A549 treated with Mapracorat at 1 μM for 4 hours (cell line): Measurements from ENCODE around the gene CDC42EP5. TPM values are rescaled to one million over a fixed set of nuclear protein-coding genes. Genes with fewer than 3 reads are reported as not detected.

Source experiments
- total RNA-seq: library from RNA; stranded (reverse); fragments of 200-300 nt; extraction: Qiagen RNA extraction; gene quantifications from 5 replicates; pipeline ENCODE4 v1.2.3, GENCODE V29; 2022

The CDC42EP5 gene
- not detected in 5 replicates for total RNA-seq

GRCh38 chr19:54473071-54473891, at the start of gene CDC42EP5:
TSS of gene CDC42EP5 (minus strand) at chr19:54473296. CDS start at chr19:54465547, 7,749 bp downstream.

GRCh38 chr19:54502518-54503048, 29.5 kb upstream of the CDC42EP5 start, which contains the start of gene LAIR2:
TSS of gene LAIR2 (plus strand) at chr19:54502831. CDS start at chr19:54502919, 88 bp downstream.

GRCh38 chr19:54463531-54464043, 9.5 kb downstream of the CDC42EP5 start, which contains the start of gene LENG9:
TSS of gene LENG9 (minus strand) at chr19:54463778. CDS start at chr19:54463526, 252 bp downstream.

GRCh38 chr19:54448774-54449700, 24.1 kb downstream of the CDC42EP5 start, which contains the start of gene LENG8:
TSS of gene LENG8 (plus strand) at chr19:54449199. CDS start at chr19:54451345, 2,146 bp downstream.

DNA sequence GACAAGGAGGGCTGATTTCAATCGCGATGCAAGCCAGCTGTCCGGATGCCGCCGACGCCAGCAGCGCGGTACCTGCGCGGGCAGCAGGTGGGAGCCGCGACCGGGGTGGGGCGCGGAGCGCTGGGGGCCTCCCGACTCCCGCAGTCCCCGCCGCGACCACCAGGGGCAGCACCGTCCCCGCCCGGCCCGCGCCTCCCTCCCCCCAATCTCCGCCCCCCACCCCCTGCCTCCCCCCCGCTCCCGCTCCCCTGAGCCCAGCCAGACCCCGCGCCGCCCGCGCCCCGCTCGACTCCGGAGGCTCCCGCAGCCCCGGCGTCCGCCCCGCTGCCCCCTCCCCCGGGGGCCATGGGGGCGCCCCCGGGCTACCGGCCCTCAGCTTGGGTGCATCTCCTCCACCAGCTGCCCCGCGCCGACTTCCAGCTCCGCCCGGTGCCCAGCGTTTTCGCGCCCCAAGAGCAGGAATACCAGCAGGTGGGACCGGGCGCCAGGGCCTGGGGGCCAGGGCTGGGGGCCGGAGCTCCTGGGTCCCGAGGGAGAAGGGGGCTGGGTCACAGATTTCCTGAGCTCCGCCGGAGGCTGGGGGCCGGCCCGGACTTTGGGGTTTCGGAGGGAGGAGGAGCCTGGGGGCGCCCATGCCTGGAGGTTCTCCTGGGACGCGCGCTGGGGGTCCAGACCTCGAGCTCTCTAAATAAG, 57.7 kb downstream of the CDC42EP5 start, which contains the start of gene TTYH1:
TTYH1 (plus strand) TSS at position 257 of the 693 bp plus-strand sequence; CDS start at position 346, 89 bp downstream.

Other genes starting within 250 kb of the CDC42EP5 start
- gene LILRA6, start 230.5 kb downstream of the CDC42EP5 start, total RNA-seq, result 0.08 to 0.09 TPM in 2 of 5 replicates, not detected in the others
- not detected in 5 replicates for gene LILRB5, start 216.0 kb downstream of the CDC42EP5 start, total RNA-seq
- 0.05 to 0.26 TPM (median 0.11 TPM) in 5 replicates for gene LILRB2, start 192.2 kb downstream of the CDC42EP5 start, total RNA-seq
- gene LILRA5, start 160.1 kb downstream of the CDC42EP5 start, total RNA-seq, result not detected in 5 replicates
- not detected in 5 replicates for gene LILRA4, start 134.1 kb downstream of the CDC42EP5 start, total RNA-seq
- gene LAIR1, start 108.4 kb downstream of the CDC42EP5 start, total RNA-seq, result not detected in 5 replicates
- 0.42 TPM in 1 of 5 replicates, not detected in the others for gene TTYH1, start 57.8 kb downstream of the CDC42EP5 start, total RNA-seq
- gene LENG8, start 24.1 kb downstream of the CDC42EP5 start, total RNA-seq, result 73.9 to 144 TPM (median 124 TPM) in 5 replicates
- gene LENG9, start 9.5 kb downstream of the CDC42EP5 start, total RNA-seq, result 4.4 to 7.6 TPM (median 7.0 TPM) in 5 replicates
- not detected in 5 replicates for gene LAIR2, start 29.5 kb upstream of the CDC42EP5 start, total RNA-seq
- gene LILRA2, start 100.5 kb upstream of the CDC42EP5 start, total RNA-seq, result not detected in 5 replicates
- gene LILRA1, start 120.3 kb upstream of the CDC42EP5 start, total RNA-seq, result not detected in 5 replicates
- gene LILRB1, start 157.2 kb upstream of the CDC42EP5 start, total RNA-seq, result 0.24 TPM in 1 of 5 replicates, not detected in the others
- not detected in 5 replicates for gene LILRB4, start 189.7 kb upstream of the CDC42EP5 start, total RNA-seq